Body of pancreas (tissue), 4 donors: ENCODE data around the gene METAP1D.

Experiments used
- CTCF ChIP-seq, 7 experiments: fragments of 450-650 bp in 4 of 7; fragments of 200-600 bp in 3 of 7; sonication (generic) in 3 of 7; IDR thresholded peaks; one replicate each; pipeline ENCODE4 v1.5.1; 2016 to 2019; ENCODE audit warnings: antibody characterized with exemption in 7 of 7
- POLR2A ChIP-seq, 3 donors: fragments of 450-650 bp; IDR thresholded peaks; one replicate each; pipeline ENCODE4 v1.6.1; 2016; ENCODE audit warnings: antibody characterized with exemption in 3 of 3, mild to moderate bottlenecking in 2 of 3

- TF ChIP-seq CTCF (IDR thresholded peaks at IDR 0.05) (no peak), POLR2A (IDR thresholded peaks at IDR 0.05) (no peak)
These were observed 47.0 kb upstream of the METAP1D start for GRCh38 chr2:171952748-171953147.
